Measurements from ENCODE around the gene CLIC5.

Gene CLIC5

DNA sequence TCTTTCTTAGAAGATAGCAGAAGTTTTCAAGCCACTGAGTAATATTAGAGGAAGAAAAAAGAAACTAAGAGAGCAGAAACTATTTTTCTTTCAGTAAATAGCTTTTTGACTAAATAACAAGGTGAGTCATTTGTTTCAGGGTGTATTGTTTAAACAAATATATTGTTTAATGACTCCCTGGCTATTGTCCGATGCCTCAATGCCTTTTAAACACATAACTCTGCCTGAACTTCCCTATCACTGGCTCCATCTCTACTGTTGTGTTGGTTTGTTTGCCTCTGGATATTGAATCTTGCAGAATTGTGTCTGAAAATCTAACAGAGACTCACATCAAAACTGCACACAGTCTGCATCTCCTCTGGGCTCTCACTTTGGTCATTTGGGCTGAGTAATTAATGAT lies 19.6 kb upstream of the CLIC5 start:
- no peak for DNase-seq (ENCODE audit: low read depth)

- no peak for DNase-seq (ENCODE audit: low read depth)
These were observed 16.7 kb upstream of the CLIC5 start for GRCh38 chr6:46032110-46032998.

DNA sequence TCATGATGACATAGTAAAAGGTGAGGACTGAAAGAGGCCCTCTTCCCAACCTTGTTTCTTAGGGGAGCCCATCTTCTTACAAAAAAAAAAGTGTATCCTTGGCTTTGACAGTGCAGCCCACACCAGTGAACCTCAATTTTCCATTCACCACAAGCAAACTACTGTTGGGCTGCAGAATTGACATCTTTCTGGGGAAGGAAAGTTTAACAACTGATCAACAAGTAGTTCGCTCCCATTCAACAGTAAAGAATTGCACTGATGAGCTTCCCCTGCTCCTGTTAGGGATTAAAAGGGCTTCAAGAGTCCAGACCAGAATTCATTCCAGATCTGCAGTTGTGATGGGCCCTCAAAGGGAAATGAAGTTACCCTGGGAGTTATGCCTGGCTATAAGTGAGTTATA lies 13.9 kb upstream of the CLIC5 start:
- no peak for DNase-seq (ENCODE audit: low read depth)

GRCh38 chr6:46026307-46026706 lies 10.6 kb upstream of the CLIC5 start:
- DNase-seq (ENCODE audit: low read depth), result no peak

GRCh38 chr6:46025573-46025972 lies 9.9 kb upstream of the CLIC5 start:
- DNase-seq (ENCODE audit: low read depth), result no peak

DNA sequence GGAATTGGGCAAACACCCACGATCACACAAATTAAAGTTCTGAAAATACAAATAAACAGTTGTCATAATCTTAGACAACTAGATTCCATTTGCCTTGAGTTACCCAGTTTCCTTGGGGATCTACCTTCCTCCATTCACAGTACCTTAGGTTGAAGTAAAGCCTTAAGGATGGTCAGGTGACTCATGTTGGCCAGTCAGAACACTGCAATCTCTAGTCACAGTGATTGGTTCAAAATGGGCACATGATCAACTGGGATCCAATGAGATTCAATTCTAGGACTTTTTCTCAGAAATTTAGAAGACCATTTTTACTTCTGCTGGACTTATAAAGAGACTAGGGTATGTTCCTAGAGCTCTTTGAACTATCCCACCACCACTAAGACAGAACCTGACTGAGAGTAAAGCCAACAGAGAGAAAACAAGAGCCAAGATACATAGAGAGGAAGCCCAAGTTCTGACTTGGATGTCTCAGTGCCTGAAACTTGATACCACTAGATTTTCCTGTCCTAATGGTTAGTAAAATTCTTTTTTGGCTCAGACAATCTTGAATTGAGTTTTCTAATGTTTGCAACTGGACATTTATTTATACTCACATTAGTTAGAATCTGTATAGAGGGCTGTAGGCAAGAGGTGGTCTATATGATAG lies 8.6 kb upstream of the CLIC5 start:
- no peak for DNase-seq (ENCODE audit: low read depth)

DNA sequence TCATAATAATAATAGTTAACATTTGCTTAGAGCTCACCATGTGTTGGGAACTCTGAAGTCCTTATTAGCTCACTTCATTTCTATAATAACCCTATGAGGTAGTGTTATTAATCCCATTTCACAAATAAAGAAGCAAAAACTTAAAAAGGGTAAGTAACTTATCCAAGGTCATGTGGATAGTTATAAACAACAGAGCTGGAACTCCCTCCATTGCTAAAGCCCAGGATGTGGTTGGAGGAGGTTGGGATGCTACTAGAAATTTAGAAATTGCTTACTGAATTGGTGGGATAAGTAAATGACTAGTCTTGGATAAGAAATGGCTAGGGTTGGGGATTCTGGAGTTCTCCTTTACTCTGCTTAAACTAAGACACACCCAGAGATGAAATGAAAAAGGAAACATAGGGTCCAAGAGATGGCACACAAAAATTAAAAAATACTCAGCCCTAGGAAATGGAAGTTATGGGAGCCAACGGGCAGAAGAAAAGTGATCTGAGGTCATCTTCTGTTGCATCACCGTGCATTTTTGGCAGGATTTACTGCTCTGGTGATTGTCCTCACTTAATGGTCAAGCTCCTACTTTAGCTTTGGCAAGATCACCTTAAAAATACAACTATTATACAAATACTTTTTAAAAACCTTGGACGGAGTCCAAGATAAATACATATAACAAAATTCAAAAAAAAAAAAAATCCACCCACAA lies 7.7 kb upstream of the CLIC5 start:
- no peak for DNase-seq (ENCODE audit: low read depth)

GRCh38 chr6:46022106-46022948 lies 6.7 kb upstream of the CLIC5 start:
- DNase-seq (ENCODE audit: low read depth), result no peak

GRCh38 chr6:46017726-46018125 lies 2.1 kb upstream of the CLIC5 start:
- no peak for DNase-seq (ENCODE audit: low read depth)

DNA sequence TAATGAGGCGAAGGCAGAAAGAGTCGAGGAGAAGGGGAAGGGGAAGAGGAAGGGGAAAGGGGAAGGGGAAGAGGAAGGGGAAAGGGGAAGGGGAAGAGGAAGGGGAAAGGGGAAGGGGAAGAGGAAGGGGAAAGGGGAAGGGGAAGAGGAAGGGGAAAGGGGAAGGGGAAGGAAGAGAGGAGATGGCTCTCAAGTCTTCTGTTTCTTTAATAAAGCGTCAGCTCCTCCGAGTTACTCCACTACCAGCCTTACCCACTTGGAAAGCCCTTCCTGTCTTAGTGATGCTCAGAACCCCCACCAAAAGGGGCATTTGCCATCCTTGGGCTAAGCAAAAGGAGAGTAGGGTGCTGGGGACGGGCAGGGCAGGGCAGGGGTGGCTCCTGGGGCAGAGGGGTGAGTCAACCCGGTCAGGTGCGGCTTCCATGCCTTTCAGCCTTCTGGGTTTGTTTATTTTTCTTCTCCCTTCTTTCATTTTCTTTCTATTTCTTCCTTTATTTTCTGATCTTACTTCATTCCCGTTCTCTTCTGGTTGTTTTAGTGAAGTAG lies 476 bp upstream of the CLIC5 start:
- no peak for DNase-seq (ENCODE audit: low read depth)

DNA sequence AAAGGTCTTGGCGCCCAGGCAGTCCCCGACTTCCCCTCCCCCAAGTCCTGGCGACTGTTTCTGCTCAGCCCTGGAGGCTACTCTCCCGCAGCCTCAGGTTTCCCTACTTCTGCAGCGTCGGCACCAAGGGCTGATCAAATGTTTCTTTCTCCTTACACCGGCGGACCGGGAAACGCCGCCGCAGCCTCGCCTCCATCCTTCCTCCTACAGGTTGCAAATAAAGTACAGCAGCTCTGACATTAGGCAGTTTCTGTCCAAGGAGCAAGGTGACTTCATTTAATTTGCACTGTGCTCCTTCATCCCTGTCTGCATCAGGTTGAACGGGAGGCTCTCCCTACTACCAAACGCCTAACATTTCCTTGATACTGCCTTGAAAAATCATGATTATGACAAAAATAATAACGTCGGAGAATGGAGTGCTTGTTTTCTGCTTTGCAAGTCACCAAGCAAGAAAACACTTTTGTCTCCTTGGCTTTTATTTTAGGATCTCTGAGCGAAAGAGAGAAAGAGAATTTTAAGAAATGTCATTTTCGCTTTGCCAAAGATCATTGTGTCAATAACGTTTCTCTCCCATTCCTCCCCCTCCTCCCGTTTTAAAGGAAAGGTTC lies 1.0 kb downstream of the CLIC5 start:
- no peak for DNase-seq (ENCODE audit: low read depth)

DNA sequence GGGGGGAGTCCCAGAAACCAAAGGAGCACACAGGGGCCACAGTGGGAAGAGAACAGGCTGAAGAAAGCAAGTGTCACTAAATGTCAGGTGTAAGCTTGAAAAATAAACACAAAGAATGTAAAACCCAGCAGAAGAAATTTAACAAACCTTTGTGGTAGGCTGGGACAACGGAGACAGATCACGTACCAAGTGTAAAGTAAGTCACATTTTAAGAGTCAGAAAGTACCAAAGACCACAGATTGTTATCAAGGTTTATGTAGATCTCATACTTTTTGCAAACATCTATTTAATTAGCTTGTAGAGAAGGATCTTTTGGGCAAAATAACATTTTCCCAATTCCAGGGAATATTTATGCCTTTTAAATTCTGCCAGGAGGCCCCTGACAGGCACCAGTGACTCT lies 1.6 kb downstream of the CLIC5 start:
- no peak for DNase-seq (ENCODE audit: low read depth)

DNA sequence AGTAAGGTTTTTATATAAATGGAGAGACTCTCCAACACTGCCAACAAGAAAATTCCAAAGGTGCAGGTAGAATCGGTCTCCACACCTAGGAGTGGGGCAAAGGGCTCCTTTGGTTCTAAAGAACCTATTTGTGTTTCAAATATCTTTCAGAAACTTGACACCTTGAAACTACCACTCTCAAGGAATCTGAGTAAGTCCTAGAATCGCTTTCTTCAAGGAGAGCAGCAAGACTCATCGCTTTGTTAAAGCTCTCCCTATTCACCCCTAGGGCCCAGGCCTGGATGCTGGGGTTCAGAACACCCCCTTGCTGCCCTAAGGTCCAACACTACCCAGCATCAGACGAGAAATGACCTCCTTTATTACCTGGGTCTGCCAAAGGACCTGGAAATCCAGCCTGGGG lies 2.0 kb downstream of the CLIC5 start:
- no peak for DNase-seq (ENCODE audit: low read depth)

DNA sequence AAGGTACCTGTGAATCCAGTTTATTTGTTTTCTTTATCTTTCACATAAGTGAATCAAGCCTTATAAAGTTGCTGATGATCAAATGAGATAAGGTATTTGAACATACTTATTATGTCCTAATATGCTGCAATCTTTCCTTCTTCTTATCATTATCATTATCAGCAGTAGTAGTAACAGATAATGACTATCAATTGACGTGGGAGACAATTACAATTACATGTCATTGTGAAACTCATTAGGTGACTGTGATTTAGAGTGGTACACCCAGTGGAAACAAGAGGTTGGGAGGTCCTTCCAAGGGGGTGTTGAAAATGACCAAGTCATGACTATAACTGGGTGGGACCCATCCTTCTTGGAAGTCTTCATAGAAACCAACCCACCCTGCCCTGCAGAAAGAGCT lies 2.8 kb downstream of the CLIC5 start:
- no peak for DNase-seq (ENCODE audit: low read depth)

DNA sequence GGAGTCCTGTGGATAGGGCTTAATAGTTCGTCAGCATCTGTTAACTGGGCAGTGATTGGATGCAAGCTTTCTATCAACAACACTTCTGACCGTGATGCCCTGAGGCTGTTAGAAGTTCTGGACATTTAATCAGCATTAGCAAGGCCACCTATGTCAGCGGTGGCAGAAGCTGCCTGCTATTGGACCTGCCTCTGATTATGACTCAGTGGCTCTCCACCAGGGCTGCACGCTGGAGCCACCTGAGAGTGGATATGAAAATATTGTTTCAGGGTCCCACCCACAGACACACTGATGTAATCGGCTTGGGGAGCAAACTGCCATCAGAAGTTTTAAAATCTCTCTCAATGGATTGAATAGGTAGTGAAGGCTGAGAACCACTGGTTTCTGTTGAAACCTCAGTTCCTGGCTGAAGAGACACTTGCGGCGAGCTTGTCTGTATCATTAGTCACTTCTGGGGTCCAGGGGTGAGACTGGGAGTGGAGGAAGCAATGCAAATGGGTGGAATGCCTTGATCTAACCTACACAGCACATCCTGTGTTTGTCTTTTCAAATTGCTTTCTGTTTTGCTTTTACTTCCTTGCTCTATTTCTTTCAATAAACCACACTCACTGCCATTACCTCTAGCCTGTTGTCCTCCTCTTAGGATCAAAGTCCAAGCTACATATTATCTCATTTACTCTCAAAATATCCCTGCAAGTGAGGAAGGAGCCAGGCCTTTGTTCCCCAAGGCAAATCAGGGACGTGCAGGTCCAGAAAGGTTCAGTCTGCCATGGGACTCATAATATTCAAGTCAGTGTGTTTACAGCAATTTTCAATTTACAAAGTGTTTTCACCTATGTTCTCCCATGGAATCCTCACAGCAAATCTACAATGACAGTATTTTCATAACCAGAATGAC lies 4.2 kb downstream of the CLIC5 start:
- DNase-seq (ENCODE audit: low read depth), result no peak

- DNase-seq (ENCODE audit: low read depth), result no peak
These were observed 4.9 kb downstream of the CLIC5 start for GRCh38 chr6:46010771-46011170.

DNA sequence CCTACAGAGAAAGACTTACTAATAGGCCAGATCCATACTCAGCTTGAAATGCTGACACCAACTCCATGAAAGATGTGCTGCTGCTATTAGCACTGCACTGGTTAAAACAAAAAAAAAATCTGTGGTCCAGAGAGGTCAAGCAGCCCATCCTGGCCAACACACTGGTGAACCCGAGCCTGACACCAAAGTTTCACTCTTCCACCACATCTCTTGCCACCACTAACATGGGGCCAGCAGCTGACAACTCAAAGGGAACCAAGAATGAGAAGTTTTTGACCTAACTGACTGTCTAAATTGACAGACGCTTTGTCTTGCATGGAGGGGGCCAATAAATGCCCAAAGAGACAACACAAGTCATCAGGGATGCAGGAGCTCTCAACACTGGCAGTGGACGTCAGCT lies 5.4 kb downstream of the CLIC5 start:
- DNase-seq (ENCODE audit: low read depth), result no peak

DNA sequence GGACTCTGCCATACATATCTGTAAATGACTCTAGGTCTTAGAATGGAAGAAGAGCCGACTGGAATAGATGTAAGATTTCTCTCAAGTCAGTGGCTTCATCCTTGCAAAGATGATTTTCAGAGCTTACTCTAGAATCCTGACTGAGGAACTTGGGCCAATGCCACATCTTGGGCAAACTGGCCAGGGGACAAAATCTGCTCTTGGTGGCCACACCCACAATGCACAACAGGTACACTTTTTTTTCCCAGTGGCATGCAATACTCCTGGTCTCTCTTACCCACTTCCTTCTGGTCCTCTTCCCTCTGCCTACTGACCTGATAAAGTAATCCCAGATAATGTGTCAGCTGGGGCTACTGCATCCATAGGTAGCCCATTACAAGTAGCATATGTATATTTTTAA lies 13.4 kb downstream of the CLIC5 start:
- DNase-seq (ENCODE audit: low read depth), result no peak

- no peak for DNase-seq (ENCODE audit: low read depth)
These were observed 14.8 kb downstream of the CLIC5 start for GRCh38 chr6:46000905-46001304.

DNA sequence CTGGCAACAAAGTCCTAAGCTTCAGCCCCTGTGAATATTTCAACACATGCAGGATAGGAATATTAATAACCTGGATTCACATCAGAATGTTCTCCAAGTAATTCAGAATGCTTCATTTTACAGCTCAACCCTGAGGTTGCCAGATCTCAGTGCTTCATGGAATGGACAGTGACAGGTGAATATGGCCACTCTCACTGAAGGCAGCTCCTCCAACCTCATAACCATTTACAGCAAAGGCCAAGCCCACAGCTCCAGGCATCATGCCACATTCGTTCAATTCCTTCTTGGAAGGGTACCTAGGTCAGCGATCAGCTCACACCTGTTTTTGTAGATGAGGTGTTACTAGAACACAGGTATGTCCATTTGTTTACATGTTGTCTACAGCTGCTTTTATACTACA lies 17.1 kb downstream of the CLIC5 start:
- DNase-seq (ENCODE audit: low read depth), result no peak

All from stimulated activated CD8-positive, alpha-beta memory T cell treated with anti-CD3 and anti-CD28 coated beads, Interleukin-7, amount 100 ng/mL, for 24 hours (primary cell).